Activated naive CD4-positive, alpha-beta T cell treated with anti-CD3 and anti-CD28 coated beads for 36 hours (primary cell): ENCODE data around the gene FAM216B. TPM values are rescaled to one million over a fixed set of nuclear protein-coding genes. Genes with fewer than 3 reads are reported as not detected.

Experiments
- CTCF ChIA-PET: fragments of 350-600 bp; sonication (Branson Sonifier 250); formaldehyde crosslinking; loops from one replicate; lab custom pipeline; 2021; ENCODE audit warnings: antibody characterized with exemption; lab: Charles Lee
- DNase-seq: peaks from one replicate; pipeline ENCODE4 v3.0.0-alpha.2; 2020
- H3K27ac Mint-ChIP-seq: one replicate; pipeline ENCODE4 v1.8.0; 2021; ENCODE audit warnings: mild to moderate bottlenecking, mixed read lengths
- H3K27me3 Mint-ChIP-seq: one replicate; pipeline ENCODE4 v1.8.0; 2021; ENCODE audit warnings: low read depth, mixed read lengths
- H3K36me3 Mint-ChIP-seq: one replicate; pipeline ENCODE4 v1.8.0; 2021; ENCODE audit warnings: low read depth, mixed read lengths
- H3K4me1 Mint-ChIP-seq: one replicate; pipeline ENCODE4 v1.8.0; 2021; ENCODE audit warnings: low read depth, mixed read lengths
- H3K4me3 Mint-ChIP-seq: one replicate; pipeline ENCODE4 v1.8.0; 2021; ENCODE audit warnings: mild to moderate bottlenecking, moderate library complexity, mixed read lengths
- H3K9me3 Mint-ChIP-seq: one replicate; pipeline ENCODE4 v1.8.0; 2021; ENCODE audit warnings: mixed read lengths
- intact Hi-C: fragments of 100-400 bp; cut with micrococcal nuclease; formaldehyde crosslinking; loops from one replicate; pipeline ENCODE4 v1.15.1; 2023
- total RNA-seq, 2 experiments: library from RNA; stranded (reverse); gene quantifications; one replicate each; pipeline ENCODE4 v1.2.3, GENCODE V29; 2021

The FAM216B gene
- total RNA-seq, 2 experiments from 2014 or later, result not detected

DNA sequence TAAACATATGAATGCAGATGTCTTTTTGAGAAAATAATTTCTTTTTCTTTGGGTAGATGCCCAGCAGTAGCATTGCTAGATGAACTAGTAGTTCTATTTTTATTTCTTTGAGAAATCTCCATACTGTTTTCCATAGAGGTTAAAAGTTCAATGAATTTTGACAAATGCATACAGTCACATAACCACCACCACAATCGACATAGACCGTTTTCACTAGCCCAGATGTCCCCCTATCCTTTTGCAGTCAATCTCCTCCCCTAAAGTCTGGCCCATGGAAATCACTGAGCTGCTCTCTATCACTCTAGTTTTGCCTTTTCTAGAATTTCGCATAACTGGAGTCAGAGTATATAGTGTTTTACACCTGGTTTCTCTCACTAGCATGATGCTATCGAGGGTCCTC is 10.8 kb downstream of the FAM216B start:
- Mint-ChIP-seq H3K27me3 (peaks cover 8% of the 10 kb centered on the region), H3K9me3 (no peaks in the 10 kb centered on the region), H3K36me3 (no peaks in the 10 kb centered on the region), H3K4me1 (no peaks in the 10 kb centered on the region), H3K4me3 (no peak overlapping the region), H3K27ac (no peak overlapping the region)
- DNase-seq, result no peak
- CTCF ChIA-PET, result no interaction called here
- intact Hi-C loops, result no loop called here

DNA sequence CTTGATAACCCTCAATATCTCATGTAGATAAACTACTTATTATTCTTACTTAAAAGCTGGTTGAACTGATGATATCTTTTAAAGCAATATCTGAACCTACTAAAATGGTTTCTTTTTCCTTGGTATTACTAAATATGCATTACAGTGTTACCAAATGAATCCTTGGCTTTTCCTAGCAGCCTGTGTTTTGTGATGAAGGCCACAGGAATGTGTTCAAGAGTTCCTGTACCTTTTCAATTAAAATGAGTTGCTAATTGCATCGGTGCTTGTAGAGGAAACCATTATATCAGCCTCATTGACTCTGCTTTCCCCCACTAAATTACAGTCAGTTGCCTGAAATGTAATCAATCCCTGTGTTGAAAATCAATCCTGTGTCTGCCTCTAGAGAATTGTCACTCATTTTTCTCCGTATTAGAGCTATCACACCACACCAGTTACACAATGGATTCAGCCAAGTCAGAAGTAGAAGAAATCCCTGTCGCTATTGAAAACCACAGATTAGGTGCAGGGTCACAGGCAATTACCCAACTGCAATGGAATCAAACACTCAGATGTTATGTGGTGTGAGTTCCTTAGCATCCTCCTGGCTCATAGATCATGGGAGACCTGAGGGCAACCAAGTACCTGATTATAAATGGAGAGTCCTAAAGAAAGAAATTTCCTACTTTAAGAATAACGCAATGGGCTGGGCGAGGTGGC is 13.3 kb downstream of the FAM216B start:
- CTCF ChIA-PET, result interaction anchor here (0.5 kb wide), 1 partner anchor 836 kb away, joined by 3 read pairs; no protein-coding TSS in a partner anchor
- no peak for DNase-seq
- Mint-ChIP-seq H3K27ac (no peak overlapping the region), H3K4me1 (no peaks in the 10 kb centered on the region), H3K9me3 (no peaks in the 10 kb centered on the region), H3K4me3 (no peak overlapping the region), H3K27me3 (peaks cover 11% of the 10 kb centered on the region), H3K36me3 (no peaks in the 10 kb centered on the region)
- intact Hi-C loops, result no loop called here

DNA sequence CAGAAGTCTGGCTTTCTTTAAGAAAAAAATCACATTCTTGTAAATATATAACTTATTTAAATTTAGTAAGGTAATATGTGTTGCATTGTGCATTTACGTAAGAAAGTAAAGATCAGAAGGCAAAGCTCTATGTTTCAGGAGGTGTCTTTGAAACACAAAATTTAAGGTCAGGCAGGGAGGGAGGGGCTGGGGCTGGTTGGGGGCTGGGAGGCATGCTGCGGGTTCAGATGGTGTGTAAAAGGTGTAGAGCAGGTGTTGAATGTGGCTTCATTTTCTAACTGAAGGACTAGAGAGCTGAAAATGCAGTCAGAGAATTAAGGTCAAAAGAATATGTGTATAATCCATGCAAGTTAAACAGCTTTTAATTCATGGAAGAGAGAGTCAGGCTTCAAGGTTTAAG is 14.3 kb downstream of the FAM216B start:
- peaks cover 11% of the 10 kb centered on the region for H3K27me3 Mint-ChIP-seq
- no peak overlapping the region for H3K27ac Mint-ChIP-seq
- H3K4me1 Mint-ChIP-seq, result no peaks in the 10 kb centered on the region
- no peak overlapping the region for H3K4me3 Mint-ChIP-seq
- no peaks in the 10 kb centered on the region for H3K36me3 Mint-ChIP-seq
- intact Hi-C loops, result no loop called here
- CTCF ChIA-PET, result interaction anchor here (0.5 kb wide), 1 partner anchor 835 kb away, joined by 3 read pairs; no protein-coding TSS in a partner anchor
- H3K9me3 Mint-ChIP-seq, result no peaks in the 10 kb centered on the region
- no peak for DNase-seq

DNA sequence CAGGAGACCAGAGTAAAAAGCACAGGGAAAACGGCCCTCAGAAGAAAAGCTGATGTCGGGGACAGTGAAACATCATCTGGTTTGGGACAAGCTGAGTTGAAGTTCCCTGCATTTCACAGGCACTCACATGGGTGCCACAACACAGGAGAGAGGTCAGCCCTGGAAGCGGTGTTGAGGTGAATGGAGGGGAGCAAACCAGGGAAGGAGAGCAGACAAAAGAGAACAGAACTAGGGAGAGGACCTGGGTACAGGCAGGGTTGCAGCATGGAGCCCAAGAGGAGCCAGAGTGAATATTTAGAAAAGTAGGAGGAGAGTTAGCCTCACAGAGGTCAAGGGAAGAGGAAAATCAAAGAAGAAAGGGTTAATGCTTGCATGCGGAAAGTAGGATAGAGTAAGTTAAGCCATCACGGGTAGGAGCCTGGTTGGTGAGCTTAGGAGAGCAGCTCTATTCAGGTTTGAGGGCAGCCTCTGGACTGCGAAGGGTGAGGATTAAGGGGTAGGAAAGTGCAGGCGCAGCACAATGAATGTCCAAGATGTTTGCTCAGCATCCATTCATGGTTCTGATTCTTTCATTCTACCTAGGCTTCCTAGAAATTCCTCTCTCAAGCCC is 15.5 kb downstream of the FAM216B start:
- CTCF ChIA-PET, result no interaction called here
- Mint-ChIP-seq H3K9me3 (no peaks in the 10 kb centered on the region), H3K27me3 (peaks cover 11% of the 10 kb centered on the region), H3K4me3 (no peak overlapping the region), H3K27ac (no peak overlapping the region), H3K36me3 (no peaks in the 10 kb centered on the region), H3K4me1 (no peaks in the 10 kb centered on the region)
- intact Hi-C loops, result no loop called here
- DNase-seq, result no peak

DNA sequence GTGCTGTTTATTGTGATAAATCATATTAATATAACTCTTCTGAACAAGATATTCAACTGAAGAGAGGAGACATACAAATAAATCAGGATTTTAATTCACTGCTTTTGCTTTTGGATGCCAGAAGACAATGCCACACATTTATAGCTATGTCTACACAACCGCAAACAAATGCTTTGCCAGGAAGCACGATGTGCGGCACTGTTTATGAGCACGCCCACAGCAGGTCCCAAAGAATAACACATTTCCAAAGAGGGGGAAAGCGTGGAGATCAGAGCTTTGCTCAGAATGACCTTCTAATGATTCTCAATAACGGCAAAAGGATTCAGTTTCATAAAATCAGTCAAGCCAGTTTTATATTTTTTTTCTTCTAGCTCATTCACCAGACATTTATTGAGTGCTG is 16.7 kb downstream of the FAM216B start:
- no peaks in the 10 kb centered on the region for H3K9me3 Mint-ChIP-seq
- CTCF ChIA-PET, result interaction anchor here (0.6 to 0.8 kb wide), 2 partner anchors 9 to 121 kb away, joined by 3 read pairs; no protein-coding TSS in a partner anchor
- H3K4me3 Mint-ChIP-seq, result no peak overlapping the region
- DNase-seq, result no peak
- H3K36me3 Mint-ChIP-seq, result no peaks in the 10 kb centered on the region
- no peaks in the 10 kb centered on the region for H3K4me1 Mint-ChIP-seq
- intact Hi-C loops, result no loop called here
- H3K27me3 Mint-ChIP-seq, result peaks cover 11% of the 10 kb centered on the region
- no peak overlapping the region for H3K27ac Mint-ChIP-seq

DNA sequence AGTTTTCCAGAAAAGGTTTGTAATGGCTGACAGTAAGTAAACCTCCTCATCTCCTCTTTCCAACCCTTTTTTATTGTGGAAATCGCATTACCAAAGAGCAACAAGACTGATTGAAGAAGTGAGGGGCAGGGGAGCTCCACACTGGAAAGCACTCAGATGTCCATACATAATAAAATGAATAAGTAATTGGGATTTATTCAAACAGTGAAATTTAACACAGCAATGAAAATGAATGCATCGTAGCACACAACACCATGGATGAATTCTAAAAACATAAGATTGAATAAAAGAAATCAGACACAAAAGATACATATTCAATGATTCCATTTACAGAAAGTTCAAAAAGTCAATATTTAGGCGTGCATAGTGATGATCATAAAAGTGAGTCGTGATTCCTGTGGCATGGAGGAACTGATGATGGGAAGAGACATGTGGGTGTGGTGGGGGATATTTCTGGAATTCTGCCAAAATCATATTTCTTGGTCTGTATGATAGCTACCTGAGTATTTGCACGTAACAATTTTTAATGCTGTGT is 18.8 kb downstream of the FAM216B start:
- intact Hi-C loops, result no loop called here
- CTCF ChIA-PET, result interaction anchor here (1.3 kb wide), 1 partner anchor 11 kb away, joined by 4 read pairs; no protein-coding TSS in a partner anchor
- H3K27ac Mint-ChIP-seq, result no peak overlapping the region
- no peaks in the 10 kb centered on the region for H3K36me3 Mint-ChIP-seq
- H3K9me3 Mint-ChIP-seq, result no peaks in the 10 kb centered on the region
- no peak for DNase-seq
- H3K27me3 Mint-ChIP-seq, result peaks cover 11% of the 10 kb centered on the region
- no peaks in the 10 kb centered on the region for H3K4me1 Mint-ChIP-seq
- H3K4me3 Mint-ChIP-seq, result no peak overlapping the region

DNA sequence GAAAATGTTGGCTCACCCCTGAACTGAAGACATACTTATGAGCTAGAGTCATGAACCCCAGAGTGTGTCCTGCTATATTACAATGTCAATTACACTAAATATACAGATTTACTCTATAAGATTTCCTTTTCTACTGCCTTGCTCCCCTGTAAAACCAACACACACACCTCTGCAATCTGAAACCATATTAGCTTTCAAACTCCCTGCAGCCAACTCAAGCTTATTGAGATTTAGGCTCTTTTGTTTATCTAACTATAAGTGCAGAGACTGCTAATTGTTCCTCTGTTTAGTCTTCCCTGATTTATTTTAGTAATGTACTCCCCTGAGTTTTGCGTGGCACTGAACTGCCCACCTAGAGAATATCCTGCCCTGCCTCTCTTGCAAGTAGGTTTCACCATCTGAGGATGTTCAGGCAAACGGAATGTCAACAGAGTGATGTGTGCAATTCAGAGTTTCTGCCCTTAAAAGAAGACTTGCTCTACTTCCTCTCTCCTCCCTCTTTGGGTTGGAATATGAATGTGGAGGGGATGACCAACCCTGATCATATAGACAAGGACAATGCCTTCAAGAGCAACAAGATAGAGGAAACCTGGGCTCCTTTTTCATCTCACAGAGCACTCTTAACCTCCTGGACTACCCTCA is 22.3 kb downstream of the FAM216B start:
- no peak for DNase-seq
- H3K36me3 Mint-ChIP-seq, result no peaks in the 10 kb centered on the region

DNA sequence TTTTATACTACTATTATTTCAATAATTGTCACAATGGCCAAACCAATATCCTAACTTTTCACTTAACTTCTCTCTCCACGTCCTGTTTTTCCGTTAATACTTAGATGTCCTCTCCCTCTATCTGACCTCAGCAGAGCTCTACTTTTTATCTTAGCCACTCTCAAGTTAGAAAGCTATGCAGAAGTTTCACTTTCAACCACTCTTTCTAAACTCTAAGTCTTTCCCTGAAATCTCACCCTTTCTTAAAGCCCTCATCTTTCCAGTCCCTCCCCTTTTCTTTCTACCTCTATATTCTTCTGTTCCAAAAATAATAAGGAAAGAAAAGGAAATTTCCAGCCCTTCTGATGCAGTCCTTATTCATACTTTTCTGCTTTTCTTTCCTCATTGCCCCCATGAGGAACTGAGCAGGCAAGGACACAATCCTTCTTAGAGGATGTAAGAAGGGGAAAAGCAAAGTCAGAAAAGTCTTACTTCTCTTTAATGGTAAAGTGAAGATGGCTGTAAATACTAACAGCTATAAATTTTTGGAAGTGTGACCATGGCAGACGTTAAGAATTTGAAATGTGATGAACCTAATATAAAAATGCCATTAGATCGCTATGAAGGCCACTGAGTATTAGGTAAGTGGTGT is 23.0 kb downstream of the FAM216B start:
- H3K36me3 Mint-ChIP-seq, result no peaks in the 10 kb centered on the region
- no peak overlapping the region for H3K27ac Mint-ChIP-seq
- CTCF ChIA-PET, result interaction anchor here (0.7 kb wide), 1 partner anchor 12 kb away, joined by 3 read pairs; no protein-coding TSS in a partner anchor
- no peaks in the 10 kb centered on the region for H3K4me1 Mint-ChIP-seq
- DNase-seq, result no peak
- no peaks in the 10 kb centered on the region for H3K27me3 Mint-ChIP-seq
- no peaks in the 10 kb centered on the region for H3K9me3 Mint-ChIP-seq
- intact Hi-C loops, result no loop called here
- no peak overlapping the region for H3K4me3 Mint-ChIP-seq

More for the DNA sequence above, 22.3 kb downstream of the FAM216B start:
- intact Hi-C loops, result no loop called here
- H3K27ac Mint-ChIP-seq, result no peak overlapping the region
- H3K4me3 Mint-ChIP-seq, result no peak overlapping the region
- peaks cover under 1% of the 10 kb centered on the region for H3K27me3 Mint-ChIP-seq
- CTCF ChIA-PET, result interaction anchor here (0.7 kb wide), 1 partner anchor 12 kb away, joined by 3 read pairs; no protein-coding TSS in a partner anchor
- H3K4me1 Mint-ChIP-seq, result no peaks in the 10 kb centered on the region
- no peaks in the 10 kb centered on the region for H3K9me3 Mint-ChIP-seq

DNA sequence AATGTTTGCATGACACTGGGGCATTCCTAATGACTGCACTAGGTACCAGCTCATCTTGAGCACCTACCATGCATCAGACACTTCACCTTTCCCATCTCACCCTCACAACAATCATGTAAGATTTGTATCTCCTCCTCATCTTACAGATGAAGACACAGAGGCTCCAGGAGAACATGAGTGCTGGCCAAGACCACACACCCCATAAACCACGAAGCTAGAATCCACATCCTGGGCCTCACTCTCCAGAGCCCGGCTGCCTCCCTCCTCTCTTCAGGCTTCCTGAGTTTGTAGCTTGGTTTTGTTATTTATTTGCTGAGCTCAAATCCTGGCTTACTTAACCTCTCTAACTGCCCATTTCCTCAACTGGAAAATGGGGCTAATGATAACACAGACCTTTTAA is 25.9 kb downstream of the FAM216B start:
- CTCF ChIA-PET, result no interaction called here
- DNase-seq, result no peak
- intact Hi-C loops, result no loop called here

DNA sequence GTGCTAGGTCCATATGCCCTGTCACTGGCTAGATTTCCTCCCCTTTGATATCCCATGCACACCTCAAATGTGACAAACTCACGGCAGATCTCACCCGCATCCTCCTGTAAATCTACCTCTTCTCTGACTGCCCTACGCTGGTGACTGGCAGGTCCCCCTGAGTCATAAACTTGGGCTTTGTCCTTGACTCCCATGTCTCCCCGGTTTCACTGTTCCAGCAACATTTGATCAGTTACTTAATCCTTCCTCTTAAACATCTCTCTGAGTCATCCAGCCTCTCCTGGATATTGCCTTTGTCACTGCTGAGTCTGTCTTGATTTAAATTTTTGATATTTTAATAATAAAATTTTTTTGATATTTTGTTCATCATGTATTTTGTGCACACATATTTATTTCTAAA is 26.5 kb downstream of the FAM216B start:
- Mint-ChIP-seq H3K4me1 (no peaks in the 10 kb centered on the region), H3K9me3 (no peaks in the 10 kb centered on the region), H3K27ac (no peak overlapping the region), H3K4me3 (no peak overlapping the region), H3K27me3 (peaks cover 9% of the 10 kb centered on the region), H3K36me3 (no peaks in the 10 kb centered on the region)
- no peak for DNase-seq
- intact Hi-C loops, result no loop called here
- CTCF ChIA-PET, result no interaction called here

More for the DNA sequence above, 25.9 kb downstream of the FAM216B start:
- no peak overlapping the region for H3K27ac Mint-ChIP-seq
- H3K9me3 Mint-ChIP-seq, result no peaks in the 10 kb centered on the region
- H3K36me3 Mint-ChIP-seq, result no peaks in the 10 kb centered on the region
- H3K27me3 Mint-ChIP-seq, result peaks cover 8% of the 10 kb centered on the region
- no peak overlapping the region for H3K4me3 Mint-ChIP-seq
- H3K4me1 Mint-ChIP-seq, result no peaks in the 10 kb centered on the region

DNA sequence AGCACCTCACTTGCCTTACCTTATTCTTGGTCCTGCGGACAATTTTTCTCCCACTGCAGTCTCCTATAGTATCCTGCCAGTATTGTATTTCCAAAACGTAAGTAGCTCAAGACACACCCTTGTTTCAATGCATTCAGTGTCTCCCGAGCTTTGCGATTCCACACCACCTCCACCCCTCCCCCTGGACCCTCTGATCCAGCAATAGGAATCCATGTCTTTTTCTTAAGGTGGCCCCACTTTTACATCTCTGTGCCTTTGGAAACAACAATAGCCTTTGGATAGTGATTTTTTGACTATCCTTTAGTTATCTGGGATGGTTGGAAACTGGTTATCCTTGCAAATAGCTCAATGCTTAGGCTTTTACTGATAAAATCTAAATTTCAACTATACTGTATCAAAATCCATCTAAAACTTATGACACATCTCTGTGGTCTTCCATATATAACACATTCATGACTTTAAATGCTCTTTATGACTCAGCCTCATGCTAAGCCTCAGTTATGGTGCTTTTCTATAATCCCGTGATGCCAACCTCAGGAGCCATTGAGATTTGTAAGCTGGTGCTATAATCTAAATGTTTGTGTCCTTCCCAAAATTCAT is 27.1 kb downstream of the FAM216B start:
- DNase-seq, result no peak
- peaks cover 12% of the 10 kb centered on the region for H3K27me3 Mint-ChIP-seq
- no peak overlapping the region for H3K4me3 Mint-ChIP-seq
- no peaks in the 10 kb centered on the region for H3K4me1 Mint-ChIP-seq
- intact Hi-C loops, result no loop called here
- H3K27ac Mint-ChIP-seq, result no peak overlapping the region
- H3K36me3 Mint-ChIP-seq, result no peaks in the 10 kb centered on the region
- H3K9me3 Mint-ChIP-seq, result no peaks in the 10 kb centered on the region
- CTCF ChIA-PET, result no interaction called here

DNA sequence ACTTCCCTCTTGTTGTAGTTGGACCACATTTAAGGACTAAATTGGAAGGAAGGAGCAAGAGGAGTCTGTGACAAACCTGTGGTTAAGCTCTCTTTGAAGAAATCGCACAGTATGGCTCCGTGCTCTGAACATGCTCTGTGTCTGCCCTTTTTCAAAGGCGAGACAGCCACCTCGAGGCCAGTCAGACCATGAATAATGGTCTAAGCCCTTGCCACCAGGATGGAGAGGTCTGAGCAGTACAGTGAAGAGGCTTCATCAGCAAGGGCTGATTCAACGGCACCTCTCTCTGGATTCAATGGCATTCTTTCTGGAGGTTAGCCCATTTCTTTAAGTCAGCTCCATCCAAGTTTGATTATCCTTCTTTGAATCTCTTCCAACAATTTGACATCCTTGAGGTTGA is 30.9 kb downstream of the FAM216B start:
- no peaks in the 10 kb centered on the region for H3K4me1 Mint-ChIP-seq
- intact Hi-C loops, result loop anchor here (10.0 kb wide), 1 partner anchor 478 kb away; no protein-coding TSS in a partner anchor
- CTCF ChIA-PET, result no interaction called here
- peaks cover 18% of the 10 kb centered on the region for H3K27me3 Mint-ChIP-seq
- DNase-seq, result peak; percentile 8
- no peaks in the 10 kb centered on the region for H3K9me3 Mint-ChIP-seq
- H3K4me3 Mint-ChIP-seq, result no peak overlapping the region
- H3K36me3 Mint-ChIP-seq, result no peaks in the 10 kb centered on the region
- H3K27ac Mint-ChIP-seq, result no peak overlapping the region
